ENCODE results near the gene ZC3H14. TPM values are rescaled to one million over a fixed set of nuclear protein-coding genes. Genes with fewer than 3 reads are reported as not detected.

ZC3H14 gene, protein sequence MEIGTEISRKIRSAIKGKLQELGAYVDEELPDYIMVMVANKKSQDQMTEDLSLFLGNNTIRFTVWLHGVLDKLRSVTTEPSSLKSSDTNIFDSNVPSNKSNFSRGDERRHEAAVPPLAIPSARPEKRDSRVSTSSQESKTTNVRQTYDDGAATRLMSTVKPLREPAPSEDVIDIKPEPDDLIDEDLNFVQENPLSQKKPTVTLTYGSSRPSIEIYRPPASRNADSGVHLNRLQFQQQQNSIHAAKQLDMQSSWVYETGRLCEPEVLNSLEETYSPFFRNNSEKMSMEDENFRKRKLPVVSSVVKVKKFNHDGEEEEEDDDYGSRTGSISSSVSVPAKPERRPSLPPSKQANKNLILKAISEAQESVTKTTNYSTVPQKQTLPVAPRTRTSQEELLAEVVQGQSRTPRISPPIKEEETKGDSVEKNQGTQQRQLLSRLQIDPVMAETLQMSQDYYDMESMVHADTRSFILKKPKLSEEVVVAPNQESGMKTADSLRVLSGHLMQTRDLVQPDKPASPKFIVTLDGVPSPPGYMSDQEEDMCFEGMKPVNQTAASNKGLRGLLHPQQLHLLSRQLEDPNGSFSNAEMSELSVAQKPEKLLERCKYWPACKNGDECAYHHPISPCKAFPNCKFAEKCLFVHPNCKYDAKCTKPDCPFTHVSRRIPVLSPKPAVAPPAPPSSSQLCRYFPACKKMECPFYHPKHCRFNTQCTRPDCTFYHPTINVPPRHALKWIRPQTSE
- total RNA-seq (68.4 and 77.5 TPM in 2 replicates), polyA plus RNA-seq (39.9 and 44.0 TPM in 2 replicates)

DNA sequence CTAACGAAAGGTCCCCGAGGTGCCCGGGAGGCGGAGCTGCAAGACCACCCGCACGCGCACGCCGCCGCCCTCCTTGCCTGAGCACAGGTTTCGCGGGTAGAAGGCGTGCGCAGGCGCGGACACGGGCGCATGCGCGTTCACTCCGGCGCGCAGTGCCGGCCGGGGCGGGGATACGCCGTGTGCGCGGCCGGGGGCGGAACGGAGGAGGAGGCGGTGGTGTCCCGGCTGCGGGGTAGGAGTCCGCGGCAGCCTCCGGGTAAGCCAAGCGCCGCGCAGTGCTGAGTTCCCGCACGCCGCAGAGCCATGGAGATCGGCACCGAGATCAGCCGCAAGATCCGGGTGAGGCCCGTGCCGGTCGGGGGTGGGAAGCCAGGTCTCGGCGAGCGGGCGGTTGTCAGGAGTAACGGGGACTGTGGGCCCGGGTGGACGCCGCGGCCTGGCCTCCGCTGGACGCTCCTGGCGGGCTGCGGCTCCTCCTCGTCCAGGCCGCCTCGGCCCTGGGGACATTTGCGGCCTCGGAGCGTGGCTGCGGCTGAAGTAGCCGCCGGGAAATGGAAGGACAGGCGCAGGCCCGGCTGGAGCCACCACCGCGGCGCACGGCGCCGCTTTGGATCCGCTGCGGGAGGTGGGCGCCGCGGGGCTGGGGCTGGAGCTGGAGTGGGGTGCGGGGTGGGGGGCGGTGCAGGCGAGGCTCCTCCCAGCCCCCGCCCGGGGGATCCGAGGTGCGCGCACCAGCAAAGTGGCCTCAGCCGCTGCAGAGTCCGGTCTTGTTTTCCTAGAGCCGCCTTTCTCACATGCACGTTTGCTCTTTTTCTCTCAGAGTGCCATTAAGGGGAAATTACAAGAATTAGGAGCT, at the start of gene ZC3H14:
ZC3H14 (plus strand) TSS at position 207 of the 856 bp plus-strand sequence; CDS start at position 304, 97 bp downstream.
- H3K4me2 ChIP-seq = peak within 1 kb of the TSS; percentile 92
- peak within 1 kb of the TSS; percentile 93 for H3K27ac ChIP-seq
- peak within 1 kb of the TSS; percentile 82 for H3K4me3 ChIP-seq
- no peaks in the 10 kb centered on the region for H3K9me2 ChIP-seq (replicated peaks; ENCODE audit: insufficient read depth)
- WGBS (ENCODE audit: low lambda C conversion rate, missing lambda C conversion rate) = 2% methylated on average over 64 of the region's 99 CpGs
- H3K9me3 ChIP-seq (ENCODE audit: low read depth) = no peaks in the 10 kb centered on the region
- H3K4me1 ChIP-seq (ENCODE audit: insufficient read depth) = peaks cover 13% of the 10 kb centered on the region
- H3K79me2 ChIP-seq = peaks cover 46% of the 10 kb centered on the region
- H3K27me3 ChIP-seq = no peaks in the 10 kb centered on the region
- H2AFZ ChIP-seq = peak within 1 kb of the TSS; percentile 91
- TF ChIP-seq, protein P1, sequence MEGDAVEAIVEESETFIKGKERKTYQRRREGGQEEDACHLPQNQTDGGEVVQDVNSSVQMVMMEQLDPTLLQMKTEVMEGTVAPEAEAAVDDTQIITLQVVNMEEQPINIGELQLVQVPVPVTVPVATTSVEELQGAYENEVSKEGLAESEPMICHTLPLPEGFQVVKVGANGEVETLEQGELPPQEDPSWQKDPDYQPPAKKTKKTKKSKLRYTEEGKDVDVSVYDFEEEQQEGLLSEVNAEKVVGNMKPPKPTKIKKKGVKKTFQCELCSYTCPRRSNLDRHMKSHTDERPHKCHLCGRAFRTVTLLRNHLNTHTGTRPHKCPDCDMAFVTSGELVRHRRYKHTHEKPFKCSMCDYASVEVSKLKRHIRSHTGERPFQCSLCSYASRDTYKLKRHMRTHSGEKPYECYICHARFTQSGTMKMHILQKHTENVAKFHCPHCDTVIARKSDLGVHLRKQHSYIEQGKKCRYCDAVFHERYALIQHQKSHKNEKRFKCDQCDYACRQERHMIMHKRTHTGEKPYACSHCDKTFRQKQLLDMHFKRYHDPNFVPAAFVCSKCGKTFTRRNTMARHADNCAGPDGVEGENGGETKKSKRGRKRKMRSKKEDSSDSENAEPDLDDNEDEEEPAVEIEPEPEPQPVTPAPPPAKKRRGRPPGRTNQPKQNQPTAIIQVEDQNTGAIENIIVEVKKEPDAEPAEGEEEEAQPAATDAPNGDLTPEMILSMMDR (IDR thresholded peaks at IDR 0.05; ENCODE audit: poor library complexity) = peak; percentile 8
- TF ChIP-seq EZH2phosphoT487 (IDR thresholded peaks at IDR 0.05; ENCODE audit: low read depth, severe bottlenecking, unreplicated experiment) (no peak), EZH2 (IDR thresholded peaks at IDR 0.05; ENCODE audit: borderline replicate concordance) (no peak)
- DNase-seq (ENCODE audit: low spot score) = peak; percentile 94
- H3K36me3 ChIP-seq (replicated peaks; ENCODE audit: insufficient read depth, low read depth) = no peaks in the 10 kb centered on the region
- peaks cover 21% of the 10 kb centered on the region for H4K20me1 ChIP-seq (ENCODE audit: insufficient read depth, poor library complexity, severe bottlenecking)

DNA sequence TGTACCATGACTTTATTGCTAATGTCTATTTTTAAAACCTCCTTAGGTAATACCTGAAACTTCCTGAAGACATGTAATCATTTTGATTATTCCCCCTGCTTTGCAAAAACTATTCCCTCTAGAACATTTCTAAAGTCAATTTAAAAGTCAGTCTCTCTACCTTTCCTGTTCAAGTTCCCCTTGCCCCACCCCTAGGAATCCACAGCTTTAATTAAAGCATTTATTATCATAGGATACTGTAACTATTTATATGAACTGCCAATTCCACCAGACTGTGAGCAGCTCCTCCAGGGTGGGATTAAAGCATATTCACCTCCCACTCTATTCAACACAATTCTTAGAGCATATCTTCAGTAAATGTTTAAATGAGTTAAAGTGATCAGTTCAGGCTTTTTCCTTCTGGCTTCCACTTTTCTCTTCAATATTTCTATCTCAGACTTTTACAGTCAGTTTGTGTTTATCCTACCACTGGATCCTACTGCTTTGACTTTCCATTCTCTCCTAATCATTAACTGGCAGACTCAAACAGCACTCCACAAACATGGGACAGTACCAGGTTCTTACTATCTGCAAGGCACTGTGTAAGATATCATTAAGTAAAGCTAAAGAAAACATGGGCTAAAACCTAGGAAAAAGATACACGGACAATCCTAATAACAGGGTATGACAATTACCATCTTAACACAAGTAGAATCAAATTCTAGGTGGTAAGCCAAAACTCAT, 47.2 kb upstream of the ZC3H14 start:
- DNase-seq (ENCODE audit: low spot score) = peak; percentile 10
- peaks cover 8% of the 10 kb centered on the region for H3K4me1 ChIP-seq (ENCODE audit: insufficient read depth)
- WGBS (ENCODE audit: low lambda C conversion rate, missing lambda C conversion rate) = 52% methylated on average over 1 of the region's 1 CpG
- no peaks in the 10 kb centered on the region for H4K20me1 ChIP-seq (ENCODE audit: insufficient read depth, poor library complexity, severe bottlenecking)
- H3K36me3 ChIP-seq (replicated peaks; ENCODE audit: insufficient read depth, low read depth) = no peaks in the 10 kb centered on the region
- peak overlapping the region; percentile 69 for H3K27ac ChIP-seq
- H3K4me2 ChIP-seq = peak overlapping the region; percentile 72
- H3K27me3 ChIP-seq = no peaks in the 10 kb centered on the region
- H3K4me3 ChIP-seq = no peak overlapping the region
- H2AFZ ChIP-seq = no peak overlapping the region
- H3K9me2 ChIP-seq (replicated peaks; ENCODE audit: insufficient read depth) = no peaks in the 10 kb centered on the region
- no peak for TF ChIP-seq EZH2phosphoT487 (IDR thresholded peaks at IDR 0.05; ENCODE audit: low read depth, severe bottlenecking, unreplicated experiment)
- TF ChIP-seq, protein P1 (IDR thresholded peaks at IDR 0.05; ENCODE audit: poor library complexity) = no peak
- TF ChIP-seq EZH2 (IDR thresholded peaks at IDR 0.05; ENCODE audit: borderline replicate concordance) = no peak
- H3K9me3 ChIP-seq (ENCODE audit: low read depth) = no peaks in the 10 kb centered on the region
- H3K79me2 ChIP-seq = peaks cover 16% of the 10 kb centered on the region

DNA sequence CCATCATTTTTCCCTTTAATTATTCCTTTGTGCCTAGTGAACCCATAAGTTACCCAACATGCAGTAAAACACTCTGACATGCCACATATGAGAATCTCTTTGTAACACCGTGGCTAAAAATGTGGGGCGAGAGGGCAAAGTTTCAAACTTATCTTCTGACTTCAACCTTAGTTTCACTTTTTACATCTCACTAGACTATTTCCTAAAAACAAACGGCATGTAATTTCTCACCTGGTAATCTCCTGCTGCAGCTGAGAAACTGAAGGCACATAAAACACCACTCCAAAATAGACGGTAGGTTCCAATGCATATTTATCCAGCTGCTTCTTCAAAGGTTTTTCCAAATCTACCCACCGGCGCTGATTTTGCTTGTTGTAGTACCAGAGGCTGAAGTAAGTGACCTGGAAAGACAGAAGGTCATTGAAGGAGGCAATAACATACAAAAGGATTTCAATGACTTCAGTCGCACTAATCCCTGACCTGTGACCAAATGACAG, 45.9 kb upstream of the ZC3H14 start:
- Histone ChIP-seq H3K4me1 (ENCODE audit: insufficient read depth) (peaks cover 8% of the 10 kb centered on the region), H3K9me2 (replicated peaks; ENCODE audit: insufficient read depth) (no peaks in the 10 kb centered on the region), H3K9me3 (ENCODE audit: low read depth) (no peaks in the 10 kb centered on the region), H3K27me3 (no peaks in the 10 kb centered on the region), H3K4me2 (peak overlapping the region; percentile 72), H3K27ac (peak overlapping the region; percentile 69), H4K20me1 (ENCODE audit: insufficient read depth, poor library complexity, severe bottlenecking) (no peaks in the 10 kb centered on the region), H3K79me2 (peaks cover 21% of the 10 kb centered on the region), H2AFZ (no peak overlapping the region), H3K36me3 (replicated peaks; ENCODE audit: insufficient read depth, low read depth) (no peaks in the 10 kb centered on the region), H3K4me3 (no peak overlapping the region)
- 56% methylated on average over 7 of the region's 7 CpGs for WGBS (ENCODE audit: low lambda C conversion rate, missing lambda C conversion rate)
- DNase-seq (ENCODE audit: low spot score) = peak; percentile 44
- TF ChIP-seq, protein P1 (IDR thresholded peaks at IDR 0.05; ENCODE audit: poor library complexity) = no peak
- no peak for TF ChIP-seq EZH2phosphoT487 (IDR thresholded peaks at IDR 0.05; ENCODE audit: low read depth, severe bottlenecking, unreplicated experiment)
- TF ChIP-seq EZH2 (IDR thresholded peaks at IDR 0.05; ENCODE audit: borderline replicate concordance) = no peak
